Activated CD4-positive, alpha-beta memory T cell treated with anti-CD3 and anti-CD28 coated beads, Interleukin-2, amount 10 ng/mL, durations not matched to agents 7 days and 5 days (primary cell): Measurements from ENCODE around the gene ST6GALNAC4. TPM values are rescaled to one million over a fixed set of nuclear protein-coding genes. Genes with fewer than 3 reads are reported as not detected.

Experiments used
- CTCF ChIA-PET: fragments of 350-600 bp; sonication (Branson Sonifier 250); formaldehyde crosslinking; loops from one replicate; lab custom pipeline; 2021; ENCODE audit warnings: antibody characterized with exemption, inconsistent platforms; lab: Charles Lee
- POLR2A ChIA-PET: fragments of 350-600 bp; sonication (Branson Sonifier 250); formaldehyde crosslinking; loops from one replicate; lab custom pipeline; 2021; ENCODE audit warnings: antibody characterized with exemption; lab: Charles Lee
- DNase-seq: peaks from one replicate; pipeline ENCODE4 v3.0.0-alpha.2; 2020
- H3K27ac Mint-ChIP-seq: one replicate; pipeline ENCODE4 v1.8.0; 2021; ENCODE audit warnings: mild to moderate bottlenecking, mixed read lengths
- H3K27me3 Mint-ChIP-seq: one replicate; pipeline ENCODE4 v1.8.0; 2021; ENCODE audit warnings: mixed read lengths
- H3K36me3 Mint-ChIP-seq: one replicate; pipeline ENCODE4 v1.8.0; 2021; ENCODE audit warnings: low read depth, mixed read lengths
- H3K4me1 Mint-ChIP-seq: one replicate; pipeline ENCODE4 v1.8.0; 2021; ENCODE audit warnings: mixed read lengths
- H3K4me3 Mint-ChIP-seq: one replicate; pipeline ENCODE4 v1.8.0; 2021; ENCODE audit warnings: mild to moderate bottlenecking, mixed read lengths
- H3K9me3 Mint-ChIP-seq: one replicate; pipeline ENCODE4 v1.8.0; 2021; ENCODE audit warnings: mixed read lengths
- total RNA-seq, 2 experiments: library from RNA; stranded (reverse); gene quantifications; one replicate each; pipeline ENCODE4 v1.2.3, GENCODE V29; 2021

Gene ST6GALNAC4, protein sequence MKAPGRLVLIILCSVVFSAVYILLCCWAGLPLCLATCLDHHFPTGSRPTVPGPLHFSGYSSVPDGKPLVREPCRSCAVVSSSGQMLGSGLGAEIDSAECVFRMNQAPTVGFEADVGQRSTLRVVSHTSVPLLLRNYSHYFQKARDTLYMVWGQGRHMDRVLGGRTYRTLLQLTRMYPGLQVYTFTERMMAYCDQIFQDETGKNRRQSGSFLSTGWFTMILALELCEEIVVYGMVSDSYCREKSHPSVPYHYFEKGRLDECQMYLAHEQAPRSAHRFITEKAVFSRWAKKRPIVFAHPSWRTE
- 10 to 100 TPM; 19.4 to 21.5 TPM for total RNA-seq

DNA sequence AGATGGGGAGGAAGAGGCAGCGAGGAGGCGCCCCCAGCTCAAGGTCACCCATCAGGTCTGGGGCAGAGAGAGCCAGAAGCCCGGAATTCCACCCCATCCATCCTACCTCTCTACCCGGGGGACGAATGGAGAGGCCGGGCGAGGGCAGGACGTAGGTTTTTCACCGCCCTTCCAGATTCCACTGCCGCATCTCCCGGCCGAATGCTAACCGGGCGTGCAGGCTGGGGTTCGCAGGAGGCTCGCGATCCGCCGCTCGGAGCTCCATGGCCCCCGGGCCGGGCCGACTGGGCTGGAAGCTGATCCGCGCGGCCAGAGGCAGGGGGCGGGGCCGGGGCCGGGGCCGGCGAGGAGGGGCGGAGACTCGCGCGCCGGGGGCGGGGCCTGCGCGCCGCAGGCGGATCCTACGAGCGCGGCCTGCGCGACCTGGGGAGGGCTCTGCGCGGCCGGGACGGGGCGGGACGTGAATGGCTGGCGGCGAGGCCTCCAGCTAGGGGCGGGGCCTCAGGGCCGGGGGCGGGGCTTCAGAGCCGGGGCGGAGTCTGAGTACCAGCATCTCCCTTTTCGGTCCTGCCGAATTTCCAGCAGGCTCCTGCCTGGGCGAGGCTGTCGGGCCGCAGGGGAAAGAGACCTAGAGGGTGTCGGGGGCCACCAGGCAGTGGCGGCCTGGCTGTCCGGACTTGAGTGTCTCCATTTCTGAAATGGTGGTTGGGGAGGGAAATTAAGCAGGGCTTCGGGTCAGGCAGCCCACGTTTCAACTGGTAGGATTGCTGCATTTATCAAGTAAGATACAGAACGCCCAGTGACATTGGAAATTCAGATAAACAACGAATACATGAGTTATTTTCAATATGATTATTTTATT, at the start of gene ST6GALNAC4:
TSS of gene ST6GALNAC4 (minus strand) at position 322 of the 862 bp plus-strand sequence. CDS start 622 bp downstream, outside the sequence.
- H3K36me3 Mint-ChIP-seq, result peaks cover 17% of the 10 kb centered on the region
- CTCF ChIA-PET, result interaction anchor here (0.8 to 3.1 kb wide), 10 partner anchors 12 to 212 kb away, joined by 3 to 25 read pairs (median 3); partner anchors contain the start of gene TOR2A
- H3K27ac Mint-ChIP-seq, result peak within 1 kb of the TSS; percentile 65
- POLR2A ChIA-PET, result interaction anchor here (0.8 to 5.3 kb wide), 8 partner anchors 12 to 131 kb away, joined by 3 to 69 read pairs (median 6); partner anchors contain the start of genes CDK9, PIP5KL1 and ST6GALNAC6
- peaks cover 65% of the 10 kb centered on the region for H3K4me1 Mint-ChIP-seq
- peak; percentile 96 for DNase-seq
- peak within 1 kb of the TSS; percentile 72 for H3K4me3 Mint-ChIP-seq
- H3K9me3 Mint-ChIP-seq, result no peaks in the 10 kb centered on the region
- H3K27me3 Mint-ChIP-seq, result peaks cover under 1% of the 10 kb centered on the region

DNA sequence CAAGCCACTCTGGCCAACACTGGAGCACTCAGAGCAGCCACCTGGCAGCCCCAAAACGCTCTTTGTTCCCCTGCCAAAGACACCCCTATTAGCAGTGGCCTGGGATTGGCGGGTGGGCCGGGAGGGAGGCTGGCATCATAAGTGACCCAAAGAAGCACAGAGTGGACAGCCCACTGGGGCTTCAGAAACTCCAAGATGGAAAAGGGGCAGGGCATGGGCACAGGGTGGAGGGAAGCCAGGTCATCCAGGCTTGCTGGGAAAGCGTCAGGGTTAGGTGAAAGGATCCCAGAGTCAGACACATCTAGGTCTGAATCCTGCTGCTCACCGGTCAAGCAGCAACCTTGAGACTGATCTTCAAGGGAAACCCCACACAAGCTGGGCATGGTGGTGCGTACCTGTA, 49.1 kb upstream of the ST6GALNAC4 start:
- Mint-ChIP-seq H3K9me3 (no peaks in the 10 kb centered on the region), H3K4me3 (no peak overlapping the region), H3K27ac (no peak overlapping the region), H3K4me1 (peaks cover 92% of the 10 kb centered on the region), H3K36me3 (peaks cover 52% of the 10 kb centered on the region), H3K27me3 (no peaks in the 10 kb centered on the region)
- no peak for DNase-seq
- CTCF ChIA-PET, result no interaction called here
- POLR2A ChIA-PET, result no interaction called here

DNA sequence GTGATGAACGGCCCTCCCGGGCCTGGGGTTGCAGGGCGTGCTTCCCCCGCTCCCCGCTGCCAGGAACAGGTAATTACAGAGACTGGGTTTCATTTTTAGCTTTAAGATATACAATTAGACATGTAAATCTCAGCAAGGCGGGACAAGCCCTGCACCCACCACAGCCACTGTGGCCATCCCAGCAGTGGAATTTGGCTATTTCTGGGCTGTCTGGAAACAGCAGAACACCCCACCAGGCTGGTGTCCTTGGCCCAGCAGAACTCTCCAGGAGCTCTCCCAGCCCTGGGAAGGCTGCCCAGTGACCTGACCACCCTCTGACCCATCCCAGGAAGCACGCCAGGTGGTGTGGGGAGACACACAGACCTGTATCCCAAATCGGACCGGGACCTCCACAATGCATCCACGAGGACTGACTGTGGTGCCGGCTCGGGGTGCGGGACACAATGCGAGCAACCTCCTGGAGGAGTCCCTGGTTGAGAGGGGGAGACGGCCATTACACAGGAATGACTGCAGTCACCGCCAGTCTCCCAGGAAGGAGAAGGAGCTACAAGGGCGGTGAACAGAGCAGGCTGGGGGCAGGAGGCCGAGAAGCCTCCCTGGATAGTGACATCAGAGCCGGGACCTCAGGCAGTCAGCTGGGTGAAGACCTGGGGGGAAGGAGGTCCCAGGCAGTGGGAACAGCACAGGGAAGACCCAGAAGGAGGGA, 46.7 kb upstream of the ST6GALNAC4 start:
- no peaks in the 10 kb centered on the region for H3K27me3 Mint-ChIP-seq
- H3K27ac Mint-ChIP-seq, result no peak overlapping the region
- ChIA-PET CTCF (no interaction called here), POLR2A (interaction anchor here (1.4 kb wide), 1 partner anchor 9 kb away, joined by 8 read pairs; no protein-coding TSS in a partner anchor)
- peaks cover 91% of the 10 kb centered on the region for H3K4me1 Mint-ChIP-seq
- H3K4me3 Mint-ChIP-seq, result no peak overlapping the region
- DNase-seq, result no peak
- H3K36me3 Mint-ChIP-seq, result peaks cover 55% of the 10 kb centered on the region
- no peaks in the 10 kb centered on the region for H3K9me3 Mint-ChIP-seq

DNA sequence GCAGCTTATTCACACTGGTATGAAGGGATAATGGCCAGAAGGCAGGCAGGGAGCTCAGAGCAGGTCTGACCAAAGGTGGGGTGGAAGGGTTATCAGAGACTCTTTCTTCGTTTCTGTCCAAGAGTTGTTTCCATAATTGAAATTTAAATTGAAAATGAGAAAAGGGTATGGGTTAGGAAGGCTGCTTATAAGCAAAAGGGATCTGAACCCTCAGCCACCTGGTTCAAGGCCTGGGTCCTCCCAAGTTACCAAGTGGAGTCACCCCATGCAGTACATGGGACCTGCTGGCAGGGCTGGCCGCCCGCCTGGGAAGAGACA, 46.2 kb upstream of the ST6GALNAC4 start:
- Mint-ChIP-seq H3K27me3 (no peaks in the 10 kb centered on the region), H3K4me1 (peaks cover 88% of the 10 kb centered on the region), H3K27ac (no peak overlapping the region), H3K4me3 (no peak overlapping the region), H3K36me3 (peaks cover 52% of the 10 kb centered on the region), H3K9me3 (no peaks in the 10 kb centered on the region)
- no peak for DNase-seq
- CTCF ChIA-PET, result no interaction called here
- POLR2A ChIA-PET, result interaction anchor here (1.4 kb wide), 1 partner anchor 8 kb away, joined by 8 read pairs; no protein-coding TSS in a partner anchor

DNA sequence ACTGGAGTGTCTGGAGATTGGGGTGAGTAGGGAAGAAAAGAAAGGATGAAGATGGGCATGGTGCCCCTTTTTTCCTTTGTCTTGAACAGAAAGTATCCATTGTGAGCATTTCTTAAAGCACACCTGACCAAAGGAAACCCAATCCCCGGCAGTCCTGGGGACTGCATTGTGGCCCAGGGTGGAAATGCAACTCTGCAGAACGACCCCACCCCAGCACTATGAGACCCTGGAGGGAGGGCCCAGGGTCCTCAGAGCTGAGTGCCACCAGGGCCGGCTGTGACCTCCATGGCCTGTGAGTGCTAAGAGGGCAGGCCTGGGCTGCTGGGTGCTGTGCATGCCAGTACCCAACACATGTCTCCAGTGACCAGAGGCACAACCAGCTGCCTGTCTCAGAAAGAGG, 45.4 kb upstream of the ST6GALNAC4 start:
- H3K9me3 Mint-ChIP-seq, result no peaks in the 10 kb centered on the region
- ChIA-PET CTCF (interaction anchor here (2.7 kb wide), 1 partner anchor 73 kb away, joined by 8 read pairs; no protein-coding TSS in a partner anchor), POLR2A (interaction anchor here (0.7 to 3.0 kb wide), 2 partner anchors 8 to 16 kb away, joined by 3 to 14 read pairs; no protein-coding TSS in a partner anchor)
- no peaks in the 10 kb centered on the region for H3K27me3 Mint-ChIP-seq
- no peak for DNase-seq
- no peak overlapping the region for H3K4me3 Mint-ChIP-seq
- peak overlapping the region; percentile 2 for H3K27ac Mint-ChIP-seq
- H3K4me1 Mint-ChIP-seq, result peaks cover 85% of the 10 kb centered on the region
- peaks cover 53% of the 10 kb centered on the region for H3K36me3 Mint-ChIP-seq

DNA sequence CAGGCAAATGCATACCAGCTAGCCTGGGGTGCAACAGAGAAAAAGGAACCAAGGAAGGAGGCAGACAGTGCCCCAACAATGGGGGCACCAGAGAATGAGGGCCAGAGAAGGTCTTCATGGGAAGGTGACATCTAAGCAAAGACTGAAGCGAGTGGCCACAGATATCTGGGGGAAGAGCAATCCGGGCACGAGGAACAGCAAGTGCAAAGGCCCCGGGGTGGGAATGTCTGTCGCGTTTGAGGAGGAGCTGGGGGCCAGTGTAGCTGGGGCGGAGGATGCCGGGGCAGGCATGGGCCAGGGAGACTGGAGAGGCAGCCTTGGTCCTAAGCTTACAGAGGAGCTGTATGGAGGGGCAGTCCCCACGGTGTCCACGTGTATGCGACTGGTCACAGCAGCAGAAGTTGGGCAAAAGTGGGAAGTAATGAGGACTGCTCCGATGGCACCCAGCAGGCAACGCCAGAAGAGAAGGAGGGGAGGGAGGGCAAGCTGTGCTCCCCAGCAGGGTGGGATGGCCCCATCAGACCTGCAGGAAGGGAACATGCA, 44.8 kb upstream of the ST6GALNAC4 start:
- no peak for DNase-seq
- peaks cover 53% of the 10 kb centered on the region for H3K36me3 Mint-ChIP-seq
- no peaks in the 10 kb centered on the region for H3K27me3 Mint-ChIP-seq
- H3K27ac Mint-ChIP-seq, result peak overlapping the region; percentile 2
- H3K9me3 Mint-ChIP-seq, result no peaks in the 10 kb centered on the region
- ChIA-PET POLR2A (interaction anchor here (0.7 to 3.0 kb wide), 2 partner anchors 9 to 17 kb away, joined by 3 to 14 read pairs; no protein-coding TSS in a partner anchor), CTCF (interaction anchor here (1.1 to 2.7 kb wide), 3 partner anchors 10 to 74 kb away, joined by 3 to 8 read pairs (median 5); no protein-coding TSS in a partner anchor)
- no peak overlapping the region for H3K4me3 Mint-ChIP-seq
- peaks cover 84% of the 10 kb centered on the region for H3K4me1 Mint-ChIP-seq

DNA sequence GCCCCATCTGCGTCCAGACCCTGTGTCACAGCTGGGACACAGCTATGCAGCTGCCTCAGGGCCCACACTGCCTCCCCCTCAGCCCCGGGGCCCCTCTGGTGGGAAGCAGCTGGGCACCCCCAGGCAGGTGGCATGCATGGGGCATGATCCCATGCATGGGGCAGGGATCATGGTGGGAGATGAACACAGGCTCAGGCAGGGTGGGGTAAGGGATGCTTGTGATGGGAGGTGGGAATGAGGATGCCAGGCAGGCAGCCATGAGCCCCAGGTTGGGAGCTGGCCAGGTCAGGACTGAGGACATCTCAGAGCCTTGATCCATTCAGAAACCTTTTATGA, 44.3 kb upstream of the ST6GALNAC4 start:
- Mint-ChIP-seq H3K4me3 (no peak overlapping the region), H3K36me3 (peaks cover 53% of the 10 kb centered on the region), H3K9me3 (no peaks in the 10 kb centered on the region), H3K27me3 (no peaks in the 10 kb centered on the region), H3K27ac (no peak overlapping the region), H3K4me1 (peaks cover 79% of the 10 kb centered on the region)
- no peak for DNase-seq
- CTCF ChIA-PET, result interaction anchor here (0.8 to 2.7 kb wide), 4 partner anchors 9 to 74 kb away, joined by 3 to 8 read pairs (median 4); no protein-coding TSS in a partner anchor
- POLR2A ChIA-PET, result interaction anchor here (3.0 kb wide), 1 partner anchor 9 kb away, joined by 14 read pairs; no protein-coding TSS in a partner anchor

DNA sequence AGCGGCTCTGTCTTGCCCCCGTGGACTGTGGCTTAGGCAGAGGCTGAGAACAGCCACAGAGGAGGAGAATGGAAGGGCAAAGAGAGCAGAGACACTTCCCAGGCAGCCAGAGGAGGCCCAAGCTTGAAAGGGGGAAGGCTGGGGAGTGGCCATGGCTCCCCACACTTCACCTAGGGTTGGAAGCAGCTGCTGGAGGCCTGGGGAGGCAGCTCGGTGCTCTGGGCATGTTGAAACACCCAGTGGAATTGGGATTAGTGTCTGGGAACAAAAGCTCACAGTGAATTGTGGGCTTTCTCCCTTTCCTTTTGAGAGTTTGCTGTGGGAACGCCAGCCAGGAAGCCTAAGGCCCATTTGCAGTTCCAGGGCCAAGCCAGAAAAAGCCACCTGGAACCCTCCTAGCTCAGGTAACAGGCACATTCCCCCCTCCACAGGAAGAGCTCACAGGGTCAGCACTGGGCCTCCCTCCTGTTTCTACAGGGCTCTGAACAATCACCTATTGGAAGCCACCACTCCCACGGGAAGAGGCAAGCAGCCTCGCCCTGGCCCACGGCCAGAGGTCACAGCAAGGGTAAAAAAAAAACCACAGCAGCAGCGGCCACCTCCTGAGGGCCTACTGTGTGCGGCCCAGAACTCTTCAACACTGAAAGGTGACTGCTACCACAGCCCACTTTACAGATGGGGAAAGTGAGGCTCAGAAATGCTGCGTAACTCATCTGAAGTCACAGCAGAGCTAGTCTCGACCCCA, 43.7 kb upstream of the ST6GALNAC4 start:
- Mint-ChIP-seq H3K4me3 (no peak overlapping the region), H3K27me3 (no peaks in the 10 kb centered on the region), H3K4me1 (peaks cover 81% of the 10 kb centered on the region), H3K27ac (no peak overlapping the region), H3K9me3 (no peaks in the 10 kb centered on the region), H3K36me3 (peaks cover 55% of the 10 kb centered on the region)
- POLR2A ChIA-PET, result interaction anchor here (1.2 to 3.0 kb wide), 2 partner anchors 10 to 23 kb away, joined by 3 to 14 read pairs; partner anchors contain the start of gene DPM2
- CTCF ChIA-PET, result interaction anchor here (0.8 to 2.7 kb wide), 4 partner anchors 9 to 75 kb away, joined by 3 to 8 read pairs (median 4); no protein-coding TSS in a partner anchor
- no peak for DNase-seq

DNA sequence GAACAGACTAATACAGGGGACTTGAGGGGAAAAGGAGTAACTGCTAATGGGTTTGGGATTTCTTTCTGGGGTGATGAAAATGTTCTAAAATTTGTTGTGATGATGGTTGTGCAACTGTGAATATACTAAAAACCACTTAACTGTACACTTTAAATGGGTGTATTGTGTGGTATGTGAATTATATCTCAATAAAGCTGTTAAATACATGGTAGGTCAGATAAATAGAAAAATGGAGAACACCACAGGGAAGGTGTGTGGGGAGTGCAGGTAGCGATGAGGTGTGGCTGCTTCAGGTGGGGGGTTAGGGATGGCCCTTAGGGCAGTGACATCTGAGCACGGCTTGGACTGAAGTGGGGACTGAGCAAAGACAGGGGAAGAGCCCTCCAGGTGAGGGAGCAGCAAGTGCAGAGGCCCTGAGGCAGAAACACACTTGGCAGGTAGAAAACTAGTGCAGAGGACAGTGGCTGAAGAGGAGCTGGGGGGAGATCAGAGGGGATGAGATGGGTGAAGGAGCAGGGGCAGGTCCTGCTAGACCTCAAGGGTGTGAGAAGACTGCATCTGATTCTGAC, 43.1 kb upstream of the ST6GALNAC4 start:
- Mint-ChIP-seq H3K9me3 (no peaks in the 10 kb centered on the region), H3K27me3 (no peaks in the 10 kb centered on the region), H3K4me1 (peaks cover 82% of the 10 kb centered on the region), H3K27ac (no peak overlapping the region), H3K4me3 (no peak overlapping the region), H3K36me3 (peaks cover 53% of the 10 kb centered on the region)
- no peak for DNase-seq
- ChIA-PET CTCF (interaction anchor here (0.8 to 6.3 kb wide), 3 partner anchors 16 to 75 kb away, joined by 3 to 56 read pairs (median 8); no protein-coding TSS in a partner anchor), POLR2A (interaction anchor here (1.2 to 3.0 kb wide), 2 partner anchors 11 to 22 kb away, joined by 3 to 14 read pairs; partner anchors contain the start of gene DPM2)

DNA sequence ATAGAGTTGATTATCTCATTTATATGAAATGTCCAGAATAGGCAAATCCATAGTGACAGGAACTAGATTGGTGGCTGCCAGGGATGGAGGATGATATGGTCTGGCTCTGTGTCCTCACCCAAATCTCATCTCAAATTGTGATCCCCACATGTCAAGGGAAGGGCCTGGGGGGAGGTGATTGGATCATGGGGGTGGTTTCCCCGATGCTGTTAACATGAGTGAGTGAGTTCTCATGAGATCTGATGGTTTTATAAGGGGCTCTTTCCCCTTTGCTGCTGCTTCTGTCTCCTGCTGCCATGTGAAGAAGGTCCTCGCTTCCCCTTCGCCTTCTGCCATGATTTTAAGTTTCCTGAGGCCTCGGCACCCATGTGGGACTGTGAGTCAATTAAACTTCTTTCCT, 42.6 kb upstream of the ST6GALNAC4 start:
- no peak overlapping the region for H3K4me3 Mint-ChIP-seq

DNA sequence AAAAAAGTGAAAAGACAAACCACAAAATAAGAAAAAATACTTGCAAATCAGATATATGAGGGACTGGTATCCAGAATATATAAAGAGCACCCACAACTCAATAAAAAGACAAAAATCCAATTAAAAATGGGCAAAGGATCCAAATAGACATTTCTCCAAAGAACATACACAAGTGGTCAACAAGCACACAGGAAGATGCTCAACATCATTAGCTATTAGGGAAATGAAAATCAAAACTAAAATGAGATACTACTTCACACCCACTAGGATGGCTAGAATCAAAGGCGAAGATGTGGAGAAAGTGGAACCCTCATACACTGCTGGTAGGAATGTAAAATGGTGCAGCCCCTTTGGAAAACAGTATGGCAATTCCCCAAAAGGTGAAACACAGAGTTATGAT, 41.9 kb upstream of the ST6GALNAC4 start:
- no peak for DNase-seq
- no peaks in the 10 kb centered on the region for H3K9me3 Mint-ChIP-seq
- no peak overlapping the region for H3K4me3 Mint-ChIP-seq
- H3K27ac Mint-ChIP-seq, result no peak overlapping the region
- CTCF ChIA-PET, result interaction anchor here (0.6 to 6.3 kb wide), 3 partner anchors 15 to 185 kb away, joined by 4 to 56 read pairs (median 44); partner anchors contain the start of gene EEIG1
- peaks cover 85% of the 10 kb centered on the region for H3K4me1 Mint-ChIP-seq
- POLR2A ChIA-PET, result interaction anchor here (5.7 kb wide), 1 partner anchor 12 kb away, joined by 29 read pairs; no protein-coding TSS in a partner anchor
- no peaks in the 10 kb centered on the region for H3K27me3 Mint-ChIP-seq
- peaks cover 52% of the 10 kb centered on the region for H3K36me3 Mint-ChIP-seq

More for the DNA sequence above, 42.6 kb upstream of the ST6GALNAC4 start:
- no peak for DNase-seq
- Mint-ChIP-seq H3K4me1 (peaks cover 85% of the 10 kb centered on the region), H3K27me3 (no peaks in the 10 kb centered on the region), H3K36me3 (peaks cover 53% of the 10 kb centered on the region), H3K27ac (no peak overlapping the region), H3K9me3 (no peaks in the 10 kb centered on the region)
- POLR2A ChIA-PET, result interaction anchor here (3.0 kb wide), 1 partner anchor 11 kb away, joined by 14 read pairs; no protein-coding TSS in a partner anchor
- CTCF ChIA-PET, result interaction anchor here (6.3 kb wide), 1 partner anchor 16 kb away, joined by 56 read pairs; no protein-coding TSS in a partner anchor
